IPS-15b (cell line): ENCODE results near the gene GRIK4.

Experiments used
- H3K27me3 ChIP-seq: one replicate; pipeline ENCODE4 v1.6.1; 2013; ENCODE audit warnings: low read length; ENCODE audit not compliant: control insufficient read depth, insufficient read depth
- H3K36me3 ChIP-seq: one replicate; pipeline ENCODE4 v1.6.1; 2013; ENCODE audit warnings: low read length; ENCODE audit not compliant: control insufficient read depth, insufficient read depth
- H3K4me1 ChIP-seq: one replicate; pipeline ENCODE4 v1.6.1; 2013; ENCODE audit warnings: mild to moderate bottlenecking, low read length; ENCODE audit not compliant: control insufficient read depth, insufficient read depth
- H3K4me3 ChIP-seq: one replicate; pipeline ENCODE4 v1.5.1; 2013; ENCODE audit warnings: low read depth, low read length
- H3K9ac ChIP-seq: one replicate; pipeline ENCODE4 v1.6.1; 2013; ENCODE audit warnings: low read depth, mild to moderate bottlenecking, low read length
- H3K9me3 ChIP-seq: one replicate; pipeline ENCODE4 v1.6.1; 2013; ENCODE audit warnings: mild to moderate bottlenecking, low read length; ENCODE audit not compliant: control insufficient read depth, insufficient read depth

GRIK4 gene

DNA sequence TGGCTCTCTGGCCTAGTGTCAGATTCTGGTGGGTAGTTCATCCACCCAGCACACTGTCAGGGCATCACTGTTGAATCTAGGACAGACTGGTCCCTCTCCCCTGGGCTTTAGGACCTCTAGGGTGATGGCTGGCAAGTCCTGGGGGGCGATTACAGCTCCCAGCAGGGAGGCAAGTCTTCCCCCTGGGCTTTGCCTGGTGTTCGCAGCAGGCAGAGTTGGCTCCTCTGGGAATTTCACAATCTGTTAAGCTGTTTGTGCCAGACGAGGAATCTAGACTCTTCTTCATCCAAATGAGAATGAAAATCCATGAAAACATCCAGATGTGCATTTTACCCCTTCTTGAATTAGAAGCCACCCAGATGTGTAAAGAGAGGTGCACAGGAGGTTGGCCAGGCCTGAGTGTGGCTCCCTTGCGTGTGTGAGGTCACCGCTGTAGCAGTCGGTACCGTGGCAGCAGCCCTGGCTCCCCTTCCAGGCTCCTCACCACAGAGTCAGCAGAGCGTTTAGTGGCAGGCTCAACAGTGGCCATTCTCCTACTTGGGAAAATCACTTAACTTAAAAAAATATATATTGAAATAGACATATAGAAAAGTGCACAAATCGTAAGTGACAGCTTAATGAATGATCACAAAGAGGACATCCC is 412.4 kb downstream of the GRIK4 start:
- H3K36me3 ChIP-seq, result no peaks in the 10 kb centered on the region
- H3K27me3 ChIP-seq, result no peaks in the 10 kb centered on the region
- H3K4me3 ChIP-seq, result no peak overlapping the region
- H3K9ac ChIP-seq, result no peak overlapping the region
- H3K4me1 ChIP-seq, result no peaks in the 10 kb centered on the region
- no peaks in the 10 kb centered on the region for H3K9me3 ChIP-seq

DNA sequence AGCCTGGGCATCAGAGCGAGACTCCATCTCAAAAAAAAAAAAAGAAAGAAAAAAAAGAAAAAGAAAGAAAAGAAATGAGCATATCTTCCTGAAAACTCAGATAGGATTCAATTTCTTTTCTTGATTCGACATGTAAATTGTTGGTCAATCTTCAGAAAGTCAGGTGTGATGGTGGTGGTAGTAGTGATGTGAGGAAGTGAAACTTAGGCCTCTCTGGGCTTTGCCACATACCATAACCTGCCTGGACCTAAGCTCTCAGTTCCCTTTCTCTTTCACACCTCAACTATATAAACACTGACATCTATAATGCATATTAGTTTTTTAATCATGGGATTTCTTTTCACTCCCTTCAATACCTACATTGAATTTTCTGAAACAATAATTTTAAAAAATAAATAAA is 414.4 kb downstream of the GRIK4 start:
- Histone ChIP-seq H3K27me3 (no peaks in the 10 kb centered on the region), H3K4me3 (no peak overlapping the region), H3K36me3 (no peaks in the 10 kb centered on the region), H3K9me3 (no peaks in the 10 kb centered on the region), H3K4me1 (peaks cover 3% of the 10 kb centered on the region), H3K9ac (no peak overlapping the region)

DNA sequence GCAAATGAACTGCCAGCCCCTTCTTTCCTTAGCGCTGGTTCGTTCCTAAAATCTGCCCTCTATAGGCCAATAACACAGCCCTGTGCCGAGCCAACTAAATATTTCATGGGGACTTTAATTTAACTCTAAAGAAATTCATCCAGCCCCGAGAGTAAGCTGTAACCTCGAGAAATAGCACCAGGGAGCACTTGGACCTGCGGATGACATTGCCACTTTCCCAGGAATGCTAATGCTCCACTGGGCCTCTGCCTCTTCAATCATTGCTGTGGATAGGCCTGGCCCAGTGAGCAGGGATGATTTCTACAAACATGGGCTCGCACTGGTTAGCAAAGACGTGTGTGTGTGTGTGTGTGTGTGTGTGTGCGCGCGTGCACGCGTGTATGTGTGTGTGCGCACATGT is 417.1 kb downstream of the GRIK4 start:
- H3K4me1 ChIP-seq, result peaks cover 3% of the 10 kb centered on the region
- H3K36me3 ChIP-seq, result no peaks in the 10 kb centered on the region
- H3K27me3 ChIP-seq, result no peaks in the 10 kb centered on the region
- no peak overlapping the region for H3K4me3 ChIP-seq
- no peaks in the 10 kb centered on the region for H3K9me3 ChIP-seq
- no peak overlapping the region for H3K9ac ChIP-seq

DNA sequence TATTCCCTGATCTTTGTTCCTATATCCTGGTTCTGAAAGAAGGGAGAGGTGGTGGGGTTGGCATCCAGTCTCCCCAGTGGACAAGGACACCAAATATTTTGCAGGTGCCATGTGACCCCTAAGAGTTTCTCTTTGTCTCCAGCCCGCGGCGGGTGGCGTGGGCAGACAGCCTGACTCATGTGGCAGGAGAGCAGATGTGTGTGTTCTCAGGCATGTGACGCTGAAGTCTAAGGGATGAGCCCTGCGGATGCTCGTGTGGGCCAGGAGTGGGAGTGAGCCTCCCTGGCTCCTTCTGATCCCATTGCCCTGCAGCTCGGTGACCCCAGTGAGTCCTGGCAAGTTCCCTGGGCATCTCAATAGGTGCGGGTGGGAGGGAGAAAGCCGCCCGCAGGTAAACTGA is 417.5 kb downstream of the GRIK4 start:
- Histone ChIP-seq H3K27me3 (no peaks in the 10 kb centered on the region), H3K36me3 (no peaks in the 10 kb centered on the region), H3K4me1 (peaks cover 3% of the 10 kb centered on the region), H3K9ac (no peak overlapping the region), H3K4me3 (no peak overlapping the region), H3K9me3 (no peaks in the 10 kb centered on the region)

DNA sequence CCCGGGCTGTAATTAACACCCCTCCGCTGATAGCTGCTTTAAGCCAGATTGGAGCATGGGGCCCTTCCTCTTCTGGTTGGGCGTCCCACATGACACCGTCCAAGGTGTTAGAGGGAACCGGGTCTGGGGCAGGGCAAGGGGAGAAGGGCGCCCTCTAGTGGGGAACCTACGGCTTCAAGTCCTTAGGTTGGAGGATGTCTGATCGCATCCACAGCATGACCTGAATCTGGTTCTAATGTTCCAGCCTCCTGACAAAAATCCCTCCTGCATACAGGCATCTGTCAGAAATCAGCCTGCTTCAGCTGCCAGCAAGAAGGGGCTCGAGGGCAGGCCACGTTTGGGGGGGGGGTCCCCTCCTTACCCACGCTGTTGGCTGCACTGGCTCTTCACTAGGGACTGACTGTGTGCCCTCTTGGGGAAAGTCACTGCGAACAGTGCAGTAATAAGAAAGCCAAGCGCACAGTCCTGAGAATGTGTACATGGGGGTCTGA is 418.2 kb downstream of the GRIK4 start:
- H3K4me1 ChIP-seq, result peaks cover 3% of the 10 kb centered on the region
- H3K9me3 ChIP-seq, result no peaks in the 10 kb centered on the region
- no peaks in the 10 kb centered on the region for H3K27me3 ChIP-seq
- no peaks in the 10 kb centered on the region for H3K36me3 ChIP-seq
- no peak overlapping the region for H3K9ac ChIP-seq
- no peak overlapping the region for H3K4me3 ChIP-seq

DNA sequence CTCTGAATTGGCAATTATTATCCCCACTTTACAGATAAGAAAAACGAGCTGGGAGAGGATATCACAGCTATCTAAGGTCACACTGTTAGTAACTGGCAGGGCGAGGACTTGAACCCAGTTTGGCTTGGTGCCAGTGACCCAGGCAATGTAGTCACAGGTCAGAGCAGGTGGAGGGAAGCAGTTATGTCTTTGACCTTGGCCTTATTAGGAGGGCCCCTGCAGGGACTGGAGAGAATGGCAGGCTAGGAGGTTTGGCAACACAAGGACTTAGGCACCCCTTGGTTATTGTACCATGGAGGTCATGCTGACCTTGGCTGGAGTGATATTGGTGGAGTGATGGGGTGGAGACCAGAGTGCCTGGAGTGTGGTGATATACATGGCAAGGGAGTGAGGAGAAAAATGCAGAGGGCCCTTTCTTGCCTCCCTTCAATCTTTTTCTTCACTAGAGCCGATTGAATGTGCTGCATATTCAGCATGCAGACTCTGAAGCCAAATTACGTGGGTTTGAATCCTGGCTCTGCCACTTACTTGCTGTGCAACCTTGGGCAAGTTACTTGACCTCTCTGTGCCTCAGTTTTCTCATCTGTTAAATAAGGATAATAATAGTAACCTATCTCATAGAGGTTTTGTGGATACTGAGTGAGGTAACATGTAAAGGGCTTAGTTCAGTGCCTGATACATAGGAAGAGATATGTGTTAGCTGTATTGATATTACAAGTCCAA is 419.7 kb downstream of the GRIK4 start:
- Histone ChIP-seq H3K4me1 (peaks cover 3% of the 10 kb centered on the region), H3K9me3 (no peaks in the 10 kb centered on the region), H3K9ac (no peak overlapping the region), H3K36me3 (no peaks in the 10 kb centered on the region), H3K27me3 (no peaks in the 10 kb centered on the region), H3K4me3 (no peak overlapping the region)

DNA sequence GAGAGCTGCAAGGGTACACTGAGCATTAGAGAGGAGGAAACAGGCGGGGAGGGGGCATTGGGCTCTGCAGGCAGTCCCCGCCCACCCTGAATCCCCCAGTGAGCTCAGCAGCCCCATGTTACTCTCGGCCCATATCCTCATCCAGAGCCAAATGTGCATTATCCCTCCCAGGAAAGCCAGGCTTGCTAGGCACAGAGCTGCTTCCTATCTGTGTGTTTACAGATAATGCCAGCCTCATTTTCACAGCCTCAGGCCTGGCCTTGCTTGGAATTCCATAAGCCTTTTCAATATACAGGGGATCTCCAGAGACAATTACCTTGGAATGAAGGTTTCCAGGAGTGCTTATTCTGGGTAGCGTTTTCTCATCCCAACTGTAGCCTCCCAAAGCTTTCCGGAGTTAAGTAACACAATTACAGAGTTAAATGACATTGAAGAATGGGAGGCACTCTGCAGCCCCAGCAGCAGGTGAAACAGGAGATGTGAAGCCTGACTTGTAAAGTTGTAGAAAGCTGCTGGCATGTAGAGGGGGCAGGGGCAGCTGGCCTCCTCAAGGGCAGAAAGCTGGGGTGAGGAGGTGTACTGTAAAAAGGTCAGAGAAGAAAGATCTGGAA is 420.9 kb downstream of the GRIK4 start:
- H3K9me3 ChIP-seq, result no peaks in the 10 kb centered on the region
- no peak overlapping the region for H3K4me3 ChIP-seq
- peaks cover 3% of the 10 kb centered on the region for H3K4me1 ChIP-seq
- H3K27me3 ChIP-seq, result no peaks in the 10 kb centered on the region
- H3K36me3 ChIP-seq, result no peaks in the 10 kb centered on the region
- H3K9ac ChIP-seq, result no peak overlapping the region

DNA sequence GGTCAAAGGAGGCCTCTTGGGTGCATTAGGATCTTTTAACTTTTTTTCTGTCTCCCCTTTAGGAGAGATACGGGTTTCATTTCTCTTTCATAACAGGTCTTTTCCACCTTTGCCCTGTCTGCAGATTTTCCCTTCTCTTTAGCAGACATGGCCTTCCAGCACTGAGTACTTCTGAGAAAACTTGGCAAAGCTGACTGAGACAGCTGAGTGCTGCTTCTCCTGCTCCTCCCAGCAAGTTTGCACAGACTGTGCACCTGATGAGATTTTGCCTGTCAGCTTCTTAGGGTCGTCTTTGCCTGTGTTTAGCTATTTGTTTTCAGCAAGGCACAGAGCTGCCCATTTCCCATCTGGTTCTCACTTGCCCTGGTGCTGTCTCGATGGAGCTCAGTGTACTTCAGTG is 424.8 kb downstream of the GRIK4 start:
- Histone ChIP-seq H3K27me3 (no peaks in the 10 kb centered on the region), H3K9ac (no peak overlapping the region), H3K4me3 (no peak overlapping the region), H3K9me3 (no peaks in the 10 kb centered on the region), H3K36me3 (no peaks in the 10 kb centered on the region), H3K4me1 (peaks cover 4% of the 10 kb centered on the region)

DNA sequence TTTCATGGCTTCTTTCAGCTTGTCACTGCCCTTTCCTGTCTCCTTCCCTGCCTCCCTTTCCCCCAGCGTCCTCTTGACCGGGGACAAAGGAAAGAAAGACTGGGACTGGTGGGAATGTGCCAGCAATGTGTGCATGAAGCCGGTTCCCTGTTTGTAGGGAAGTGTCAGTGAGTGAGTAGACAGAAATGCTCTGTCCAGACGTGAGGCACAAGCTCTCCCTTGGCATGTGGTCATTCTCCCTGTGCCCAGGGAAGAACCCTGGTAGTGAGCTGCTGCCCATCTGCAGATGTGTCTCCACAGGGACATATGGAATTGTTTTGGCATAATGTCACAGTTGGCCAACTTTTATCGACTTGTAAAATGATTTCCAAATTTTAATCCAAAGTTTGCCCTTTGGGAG is 426.0 kb downstream of the GRIK4 start:
- Histone ChIP-seq H3K9ac (no peak overlapping the region), H3K36me3 (no peaks in the 10 kb centered on the region), H3K4me3 (no peak overlapping the region), H3K27me3 (no peaks in the 10 kb centered on the region), H3K9me3 (no peaks in the 10 kb centered on the region), H3K4me1 (peaks cover 4% of the 10 kb centered on the region)

DNA sequence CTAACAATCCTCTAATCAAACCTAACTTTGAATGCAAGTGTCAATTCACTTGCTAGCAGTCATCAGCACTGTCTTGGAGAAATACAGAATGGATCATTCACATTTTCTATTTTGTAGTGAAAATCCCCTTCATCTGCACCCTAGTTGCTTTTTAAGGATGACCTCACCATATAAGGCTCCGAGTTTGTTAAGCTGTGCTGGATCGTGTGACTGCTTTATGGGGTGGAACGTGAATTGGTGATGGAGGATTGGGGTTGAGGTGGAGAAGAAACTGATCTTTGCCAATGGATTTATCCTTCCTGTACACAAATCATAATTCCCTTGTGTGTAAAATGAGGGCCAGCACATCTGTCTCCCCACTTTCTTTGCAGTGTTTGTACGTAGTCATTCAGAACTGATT is 426.7 kb downstream of the GRIK4 start:
- no peaks in the 10 kb centered on the region for H3K9me3 ChIP-seq
- H3K4me1 ChIP-seq, result peaks cover 4% of the 10 kb centered on the region
- H3K36me3 ChIP-seq, result no peaks in the 10 kb centered on the region
- H3K9ac ChIP-seq, result no peak overlapping the region
- H3K27me3 ChIP-seq, result no peaks in the 10 kb centered on the region
- H3K4me3 ChIP-seq, result no peak overlapping the region

DNA sequence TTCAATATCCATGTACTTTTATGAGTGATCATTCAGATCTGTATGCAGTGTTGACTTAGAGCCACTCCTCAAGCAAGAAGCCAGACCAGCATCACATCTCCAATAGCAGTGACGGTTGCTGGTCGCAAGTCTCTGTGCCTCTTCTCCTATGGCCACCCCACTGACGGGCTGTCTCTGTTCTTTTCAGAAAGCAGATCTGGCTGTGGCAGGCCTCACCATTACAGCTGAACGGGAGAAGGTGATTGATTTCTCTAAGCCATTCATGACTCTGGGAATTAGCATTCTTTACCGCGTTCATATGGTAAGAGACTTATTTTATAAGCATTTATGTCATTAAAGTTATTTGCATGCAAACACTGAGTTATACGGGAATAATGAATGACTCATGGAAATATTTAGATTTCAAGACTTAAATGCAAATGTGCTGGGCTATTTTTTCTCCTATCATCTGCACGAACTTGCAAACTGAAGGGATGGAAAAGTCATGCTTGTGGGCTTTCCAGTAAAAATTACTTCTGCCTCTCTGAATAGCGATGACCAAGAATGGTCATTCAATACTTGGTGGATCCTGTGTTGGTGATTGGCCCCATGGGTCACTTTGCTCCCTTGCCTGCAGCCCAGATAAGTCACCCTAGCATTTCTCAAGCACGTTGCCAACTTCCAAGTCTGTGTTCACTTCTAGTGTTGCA is 428.8 kb downstream of the GRIK4 start:
- no peaks in the 10 kb centered on the region for H3K9me3 ChIP-seq
- no peak overlapping the region for H3K9ac ChIP-seq
- H3K4me1 ChIP-seq, result peaks cover 4% of the 10 kb centered on the region
- H3K27me3 ChIP-seq, result no peaks in the 10 kb centered on the region
- H3K4me3 ChIP-seq, result no peak overlapping the region
- no peaks in the 10 kb centered on the region for H3K36me3 ChIP-seq
